Measurements from ENCODE around the gene ORAI3. TPM values are rescaled to one million over a fixed set of nuclear protein-coding genes. Genes with fewer than 3 reads are reported as not detected.

The ORAI3 gene
- total RNA-seq, 1 donor: 63.3 TPM

- Histone ChIP-seq H3K27ac (ENCODE audit: low read depth, low read length) (no peak overlapping the region), H4K20me1 (ENCODE audit: insufficient read depth, low read length) (peaks cover 8% of the 10 kb centered on the region), H3K9me3 (ENCODE audit: low read depth, low read length) (no peaks in the 10 kb centered on the region), H3K36me3 (ENCODE audit: insufficient read depth, low read length) (peaks cover 27% of the 10 kb centered on the region), H3K4me2 (ENCODE audit: insufficient read depth, low read length) (no peak overlapping the region), H3K4me3 (ENCODE audit: insufficient read depth, low read length) (no peak overlapping the region), H2AFZ (ENCODE audit: low read length) (no peak overlapping the region), H3K27me3 (ENCODE audit: insufficient read depth, low read length) (no peaks in the 10 kb centered on the region), H3K79me2 (ENCODE audit: insufficient read depth, low read length) (peaks cover 13% of the 10 kb centered on the region), H3K4me1 (ENCODE audit: insufficient read depth, low read length) (peaks cover 5% of the 10 kb centered on the region)
- no peak for TF ChIP-seq CTCF (IDR thresholded peaks at IDR 0.05; ENCODE audit: extremely low read depth, low read depth, low read length)
- peak; percentile 53 for DNase-seq (ENCODE audit: insufficient read length, low spot score, missing footprints)
Observed at GRCh38 chr16:30942426-30942806, 6.5 kb upstream of the ORAI3 start.

GRCh38 chr16:30944352-30944751 lies 4.5 kb upstream of the ORAI3 start:
- H3K36me3 ChIP-seq (ENCODE audit: insufficient read depth, low read length): peaks cover 27% of the 10 kb centered on the region

GRCh38 chr16:30946671-30947540 lies 2.0 kb upstream of the ORAI3 start:
- no peaks in the 10 kb centered on the region for H3K27me3 ChIP-seq (ENCODE audit: insufficient read depth, low read length)
- peak; percentile 50 for DNase-seq (ENCODE audit: insufficient read length, low spot score, missing footprints)
- peaks cover 11% of the 10 kb centered on the region for H3K79me2 ChIP-seq (ENCODE audit: insufficient read depth, low read length)
- peaks cover 22% of the 10 kb centered on the region for H3K4me1 ChIP-seq (ENCODE audit: insufficient read depth, low read length)
- no peak overlapping the region for H2AFZ ChIP-seq (ENCODE audit: low read length)
- H3K9me3 ChIP-seq (ENCODE audit: low read depth, low read length): no peaks in the 10 kb centered on the region
- no peak overlapping the region for H3K4me3 ChIP-seq (ENCODE audit: insufficient read depth, low read length)
- peaks cover 27% of the 10 kb centered on the region for H3K36me3 ChIP-seq (ENCODE audit: insufficient read depth, low read length)
- no peak for TF ChIP-seq CTCF (IDR thresholded peaks at IDR 0.05; ENCODE audit: extremely low read depth, low read depth, low read length)
- H3K4me2 ChIP-seq (ENCODE audit: insufficient read depth, low read length): no peak overlapping the region
- H4K20me1 ChIP-seq (ENCODE audit: insufficient read depth, low read length): peaks cover 14% of the 10 kb centered on the region
- H3K27ac ChIP-seq (ENCODE audit: low read depth, low read length): no peak overlapping the region

More at GRCh38 chr16:30944352-30944751, 4.5 kb upstream of the ORAI3 start:
- H2AFZ ChIP-seq (ENCODE audit: low read length): no peak overlapping the region
- TF ChIP-seq CTCF (IDR thresholded peaks at IDR 0.05; ENCODE audit: extremely low read depth, low read depth, low read length): no peak
- DNase-seq (ENCODE audit: insufficient read length, low spot score, missing footprints): peak; percentile 11
- no peak overlapping the region for H3K4me3 ChIP-seq (ENCODE audit: insufficient read depth, low read length)
- peaks cover 6% of the 10 kb centered on the region for H4K20me1 ChIP-seq (ENCODE audit: insufficient read depth, low read length)
- H3K79me2 ChIP-seq (ENCODE audit: insufficient read depth, low read length): peaks cover 14% of the 10 kb centered on the region
- H3K27me3 ChIP-seq (ENCODE audit: insufficient read depth, low read length): no peaks in the 10 kb centered on the region
- no peak overlapping the region for H3K4me2 ChIP-seq (ENCODE audit: insufficient read depth, low read length)
- H3K4me1 ChIP-seq (ENCODE audit: insufficient read depth, low read length): peaks cover 5% of the 10 kb centered on the region
- H3K27ac ChIP-seq (ENCODE audit: low read depth, low read length): no peak overlapping the region
- H3K9me3 ChIP-seq (ENCODE audit: low read depth, low read length): no peaks in the 10 kb centered on the region

DNA sequence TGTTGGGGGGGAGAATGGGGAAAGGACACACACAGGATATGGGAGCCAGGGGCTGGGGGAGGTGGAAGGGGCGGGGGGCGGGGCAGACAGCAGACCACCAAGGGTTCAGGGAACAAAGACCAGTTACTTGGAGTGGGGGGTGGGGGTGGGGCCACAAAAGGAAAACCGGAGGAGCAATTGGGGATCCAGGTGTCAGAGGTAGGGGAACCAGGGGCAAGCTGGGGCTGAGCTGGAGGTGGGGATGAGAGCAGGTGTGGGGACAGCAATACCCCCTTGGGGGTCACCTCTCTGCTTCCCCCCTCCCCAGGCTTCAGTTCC lies 1.4 kb upstream of the ORAI3 start:
- TF ChIP-seq CTCF (IDR thresholded peaks at IDR 0.05; ENCODE audit: extremely low read depth, low read depth, low read length): no peak
- Histone ChIP-seq H3K4me1 (ENCODE audit: insufficient read depth, low read length) (peaks cover 23% of the 10 kb centered on the region), H3K27me3 (ENCODE audit: insufficient read depth, low read length) (no peaks in the 10 kb centered on the region), H3K36me3 (ENCODE audit: insufficient read depth, low read length) (peaks cover 21% of the 10 kb centered on the region), H3K4me3 (ENCODE audit: insufficient read depth, low read length) (no peak overlapping the region), H4K20me1 (ENCODE audit: insufficient read depth, low read length) (peaks cover 14% of the 10 kb centered on the region), H3K27ac (ENCODE audit: low read depth, low read length) (peak overlapping the region; percentile 27), H3K79me2 (ENCODE audit: insufficient read depth, low read length) (peaks cover 8% of the 10 kb centered on the region), H2AFZ (ENCODE audit: low read length) (no peak overlapping the region), H3K4me2 (ENCODE audit: insufficient read depth, low read length) (no peak overlapping the region), H3K9me3 (ENCODE audit: low read depth, low read length) (no peaks in the 10 kb centered on the region)
- peak; percentile 42 for DNase-seq (ENCODE audit: insufficient read length, low spot score, missing footprints)

Data from osteoblast (primary cell).